Nephron progenitor cell (in vitro differentiated cells): ENCODE results near the gene CSMD2.

Experiments used
- DNase-seq: peaks from one replicate; pipeline ENCODE4 v3.0.0; 2021
- H3K27ac Mint-ChIP-seq: 2 replicates; pipeline ENCODE4 v1.8.0; 2021; ENCODE audit warnings: mild to moderate bottlenecking, moderate library complexity, mixed read lengths
- H3K27me3 Mint-ChIP-seq: 2 replicates; pipeline ENCODE4 v1.8.0; 2021; ENCODE audit warnings: mild to moderate bottlenecking, low read depth, mixed read lengths; ENCODE audit not compliant: poor library complexity
- H3K36me3 Mint-ChIP-seq: 2 replicates; pipeline ENCODE4 v1.8.0; 2021; ENCODE audit warnings: low read depth, mixed read lengths
- H3K4me1 Mint-ChIP-seq: 2 replicates; pipeline ENCODE4 v1.8.0; 2021; ENCODE audit warnings: mixed read lengths
- H3K4me3 Mint-ChIP-seq: 2 replicates; pipeline ENCODE4 v1.8.0; 2021; ENCODE audit warnings: mild to moderate bottlenecking, moderate library complexity, mixed read lengths
- H3K9me3 Mint-ChIP-seq: 2 replicates; pipeline ENCODE4 v1.8.0; 2021; ENCODE audit warnings: mild to moderate bottlenecking, moderate library complexity, mixed read lengths
- CTCF ChIP-seq: fragments of 200-600 bp; sonication (generic); IDR thresholded peaks from 2 replicates; pipeline ENCODE4 v1.5.0; 2021; ENCODE audit warnings: antibody characterized with exemption

The CSMD2 gene

GRCh38 chr1:33784876-33785275, 380.2 kb downstream of the CSMD2 start:
- no peak overlapping the region for H3K4me3 Mint-ChIP-seq

GRCh38 chr1:33782776-33783175, 382.3 kb downstream of the CSMD2 start:
- H3K9me3 Mint-ChIP-seq, result no peaks in the 10 kb centered on the region
- H3K27ac Mint-ChIP-seq, result no peak overlapping the region
- peaks cover 17% of the 10 kb centered on the region for H3K27me3 Mint-ChIP-seq
- DNase-seq, result no peak
- H3K4me1 Mint-ChIP-seq, result no peaks in the 10 kb centered on the region
- no peak for TF ChIP-seq CTCF
- H3K36me3 Mint-ChIP-seq, result no peaks in the 10 kb centered on the region
- H3K4me3 Mint-ChIP-seq, result no peak overlapping the region

More at GRCh38 chr1:33784876-33785275, 380.2 kb downstream of the CSMD2 start:
- Mint-ChIP-seq H3K4me1 (no peaks in the 10 kb centered on the region), H3K27ac (no peak overlapping the region), H3K27me3 (peaks cover 13% of the 10 kb centered on the region), H3K36me3 (no peaks in the 10 kb centered on the region), H3K9me3 (no peaks in the 10 kb centered on the region)
- no peak for TF ChIP-seq CTCF
- DNase-seq, result no peak

GRCh38 chr1:33781652-33782051, 383.4 kb downstream of the CSMD2 start:
- Mint-ChIP-seq H3K4me1 (no peaks in the 10 kb centered on the region), H3K27me3 (peaks cover 17% of the 10 kb centered on the region), H3K36me3 (no peaks in the 10 kb centered on the region), H3K27ac (no peak overlapping the region), H3K4me3 (no peak overlapping the region), H3K9me3 (no peaks in the 10 kb centered on the region)
- no peak for TF ChIP-seq CTCF
- no peak for DNase-seq

GRCh38 chr1:33777337-33777736, 387.7 kb downstream of the CSMD2 start:
- H3K27ac Mint-ChIP-seq, result no peak overlapping the region
- H3K27me3 Mint-ChIP-seq, result peaks cover 12% of the 10 kb centered on the region
- no peak for DNase-seq
- TF ChIP-seq CTCF, result no peak
- no peaks in the 10 kb centered on the region for H3K36me3 Mint-ChIP-seq
- no peaks in the 10 kb centered on the region for H3K9me3 Mint-ChIP-seq
- H3K4me3 Mint-ChIP-seq, result no peak overlapping the region
- no peaks in the 10 kb centered on the region for H3K4me1 Mint-ChIP-seq

GRCh38 chr1:33768821-33769220, 396.2 kb downstream of the CSMD2 start:
- Mint-ChIP-seq H3K27ac (no peak overlapping the region), H3K4me3 (no peak overlapping the region), H3K9me3 (no peaks in the 10 kb centered on the region), H3K4me1 (no peaks in the 10 kb centered on the region), H3K36me3 (no peaks in the 10 kb centered on the region), H3K27me3 (peaks cover 6% of the 10 kb centered on the region)
- TF ChIP-seq CTCF, result no peak
- no peak for DNase-seq

- TF ChIP-seq CTCF, result no peak
- Mint-ChIP-seq H3K4me3 (no peak overlapping the region), H3K4me1 (no peaks in the 10 kb centered on the region), H3K9me3 (no peaks in the 10 kb centered on the region), H3K27me3 (peaks cover 4% of the 10 kb centered on the region), H3K27ac (no peak overlapping the region), H3K36me3 (no peaks in the 10 kb centered on the region)
- DNase-seq, result no peak
Observed at GRCh38 chr1:33768106-33768505, 396.9 kb downstream of the CSMD2 start.
